HG03442 (cell line): ENCODE measurements around the gene ZNF644.

Source experiments
- ATAC-seq: cut with Tn5 transposase; IDR thresholded peaks from one replicate; pipeline ENCODE4 v1.9.1; 2021; ENCODE audit warnings: mild to moderate bottlenecking, moderate library complexity; ENCODE audit not compliant: unreplicated experiment

ZNF644 gene

GRCh38 chr1:91024481-91025119 lies 2.8 kb upstream of the ZNF644 start:
- ATAC-seq, result no peak

GRCh38 chr1:91022518-91022929 lies 689 bp upstream of the ZNF644 start:
- ATAC-seq, result no peak

- ATAC-seq, result peak; percentile 32
Measured at GRCh38 chr1:91020967-91021685, 709 bp downstream of the ZNF644 start.

GRCh38 chr1:91020486-91020885 lies 1.3 kb downstream of the ZNF644 start:
- no peak for ATAC-seq

GRCh38 chr1:91018006-91018405 lies 3.8 kb downstream of the ZNF644 start:
- no peak for ATAC-seq

- no peak for ATAC-seq
Measured at GRCh38 chr1:91015794-91016550, 5.9 kb downstream of the ZNF644 start.

GRCh38 chr1:91015358-91015780 lies 6.5 kb downstream of the ZNF644 start:
- ATAC-seq, result no peak

GRCh38 chr1:91014475-91014874 lies 7.4 kb downstream of the ZNF644 start:
- no peak for ATAC-seq

GRCh38 chr1:91013302-91013701 lies 8.5 kb downstream of the ZNF644 start:
- no peak for ATAC-seq

- ATAC-seq, result no peak
Measured at GRCh38 chr1:91012196-91012595, 9.6 kb downstream of the ZNF644 start.

GRCh38 chr1:91011726-91012125 lies 10.1 kb downstream of the ZNF644 start:
- no peak for ATAC-seq

- no peak for ATAC-seq
Measured at GRCh38 chr1:91007827-91008226, 14.0 kb downstream of the ZNF644 start.

GRCh38 chr1:91007092-91007491 lies 14.7 kb downstream of the ZNF644 start:
- no peak for ATAC-seq

- no peak for ATAC-seq
Measured at GRCh38 chr1:91006113-91006908, 15.5 kb downstream of the ZNF644 start.

GRCh38 chr1:91005285-91005684 lies 16.6 kb downstream of the ZNF644 start:
- no peak for ATAC-seq

GRCh38 chr1:91004145-91004544 lies 17.7 kb downstream of the ZNF644 start:
- no peak for ATAC-seq

- ATAC-seq, result no peak
Measured at GRCh38 chr1:90996742-90997413, 25.0 kb downstream of the ZNF644 start.

- ATAC-seq, result no peak
Measured at GRCh38 chr1:90995311-90995894, 26.4 kb downstream of the ZNF644 start.

GRCh38 chr1:90994461-90994860 lies 27.4 kb downstream of the ZNF644 start:
- no peak for ATAC-seq

GRCh38 chr1:90993245-90993644 lies 28.6 kb downstream of the ZNF644 start:
- no peak for ATAC-seq
